ENCODE results near the gene GNG4. TPM values are rescaled to one million over a fixed set of nuclear protein-coding genes. Genes with fewer than 3 reads are reported as not detected.
"Not testable (repeated sequence)": the region's sequence is repeated elsewhere in the genome, so short reads cannot be mapped to it uniquely, and the experiment has no call there.

GNG4 gene
- total RNA-seq, 4 donors from 2014 or later: 0.42 to 6.3 (median 0.98) TPM; not detected in 1

DNA sequence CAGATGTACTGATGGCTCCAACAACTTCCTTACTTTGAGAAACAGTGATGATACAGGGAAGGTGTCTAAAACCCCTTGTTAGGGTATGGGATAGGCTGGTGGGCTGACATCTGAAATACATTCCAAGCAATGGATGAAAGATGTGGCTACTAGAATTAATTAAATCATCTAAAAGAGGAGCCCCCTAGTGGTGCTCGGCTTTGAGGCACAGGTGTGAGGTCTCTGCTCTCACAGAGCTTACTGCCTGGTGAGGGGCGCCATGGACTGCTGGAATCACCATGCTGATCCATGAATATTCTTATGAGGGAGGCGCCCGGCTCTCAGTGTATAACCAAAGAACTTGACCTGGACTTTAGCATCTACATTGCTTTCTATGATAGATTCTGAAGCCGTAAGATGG, 48.5 kb downstream of the GNG4 start:
- Histone ChIP-seq H3K27ac (no peak overlapping the region), H3K4me3 (no peak overlapping the region), H3K4me1 (no peaks in the 10 kb centered on the region), H3K27me3 (no peaks in the 10 kb centered on the region), H3K36me3 (no peaks in the 10 kb centered on the region), H3K9me3 (no peaks in the 10 kb centered on the region)
- 74 to 88% methylated on average over 5 of the region's 5 CpGs for WGBS, 2 donors
- DNase-seq (ENCODE audit: low spot score in 2 of 2): no peak
- TF ChIP-seq, protein P1, sequence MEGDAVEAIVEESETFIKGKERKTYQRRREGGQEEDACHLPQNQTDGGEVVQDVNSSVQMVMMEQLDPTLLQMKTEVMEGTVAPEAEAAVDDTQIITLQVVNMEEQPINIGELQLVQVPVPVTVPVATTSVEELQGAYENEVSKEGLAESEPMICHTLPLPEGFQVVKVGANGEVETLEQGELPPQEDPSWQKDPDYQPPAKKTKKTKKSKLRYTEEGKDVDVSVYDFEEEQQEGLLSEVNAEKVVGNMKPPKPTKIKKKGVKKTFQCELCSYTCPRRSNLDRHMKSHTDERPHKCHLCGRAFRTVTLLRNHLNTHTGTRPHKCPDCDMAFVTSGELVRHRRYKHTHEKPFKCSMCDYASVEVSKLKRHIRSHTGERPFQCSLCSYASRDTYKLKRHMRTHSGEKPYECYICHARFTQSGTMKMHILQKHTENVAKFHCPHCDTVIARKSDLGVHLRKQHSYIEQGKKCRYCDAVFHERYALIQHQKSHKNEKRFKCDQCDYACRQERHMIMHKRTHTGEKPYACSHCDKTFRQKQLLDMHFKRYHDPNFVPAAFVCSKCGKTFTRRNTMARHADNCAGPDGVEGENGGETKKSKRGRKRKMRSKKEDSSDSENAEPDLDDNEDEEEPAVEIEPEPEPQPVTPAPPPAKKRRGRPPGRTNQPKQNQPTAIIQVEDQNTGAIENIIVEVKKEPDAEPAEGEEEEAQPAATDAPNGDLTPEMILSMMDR (IDR thresholded peaks at IDR 0.05): peak in 1 of 5 experiments; percentile 17
- no peak for TF ChIP-seq EP300 (IDR thresholded peaks at IDR 0.05)
- TF ChIP-seq POLR2A (IDR thresholded peaks at IDR 0.05): no peak

GRCh38 chr1:235599536-235599935, 50.0 kb downstream of the GNG4 start:
- Histone ChIP-seq H3K36me3 (no peaks in the 10 kb centered on the region), H3K9me3 (no peaks in the 10 kb centered on the region), H3K27me3 (no peaks in the 10 kb centered on the region), H3K4me3 (no peak overlapping the region), H3K27ac (no peak overlapping the region), H3K4me1 (no peaks in the 10 kb centered on the region)
- TF ChIP-seq POLR2A (IDR thresholded peaks at IDR 0.05) (no peak), EP300 (IDR thresholded peaks at IDR 0.05) (no peak)
- TF ChIP-seq, protein P1 (IDR thresholded peaks at IDR 0.05): no peak
- 88 to 91% methylated on average over 5 of the region's 5 CpGs for WGBS, 2 donors
- DNase-seq (ENCODE audit: low spot score in 2 of 2): no peak

DNA sequence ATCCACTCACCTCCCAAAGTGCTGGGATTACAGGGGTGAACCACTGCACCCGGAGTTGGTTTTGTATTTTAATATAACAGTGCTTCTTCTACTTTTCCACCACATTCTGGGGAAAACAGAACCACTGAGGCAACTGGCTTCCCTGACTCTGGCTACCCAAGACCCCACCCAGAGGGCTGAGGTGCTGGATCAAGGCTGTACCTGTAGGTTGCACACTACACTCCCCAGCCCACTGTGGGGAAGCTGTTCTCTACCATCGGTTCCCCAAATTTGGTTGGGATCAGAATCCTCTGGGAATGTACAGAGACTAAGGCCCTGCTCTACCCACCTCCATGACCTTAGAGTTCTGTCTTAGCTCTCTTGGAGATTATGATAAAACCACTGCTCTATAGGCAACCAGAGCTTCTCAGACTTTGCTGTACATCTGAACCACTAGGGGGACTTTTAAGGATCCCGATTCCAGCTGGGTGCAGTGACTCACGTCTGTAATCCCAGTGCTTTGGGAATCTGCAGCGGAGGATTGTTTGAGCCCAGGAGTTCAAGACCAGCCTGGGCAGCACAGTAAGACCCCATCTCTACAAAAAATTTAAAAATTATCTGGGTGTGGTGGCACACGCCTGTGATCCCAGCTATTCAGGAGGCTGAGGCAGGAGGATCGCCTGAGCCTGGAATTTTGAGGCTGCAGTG, 51.6 kb downstream of the GNG4 start:
- WGBS, 2 donors: 72 to 76% methylated on average over 7 of the region's 7 CpGs
- Histone ChIP-seq H3K27me3 (no peaks in the 10 kb centered on the region), H3K4me1 (no peaks in the 10 kb centered on the region), H3K4me3 (no peak overlapping the region), H3K27ac (no peak overlapping the region), H3K9me3 (no peaks in the 10 kb centered on the region), H3K36me3 (no peaks in the 10 kb centered on the region)
- no peak for TF ChIP-seq POLR2A (IDR thresholded peaks at IDR 0.05)
- TF ChIP-seq EP300 (IDR thresholded peaks at IDR 0.05): no peak
- TF ChIP-seq, protein P1 (IDR thresholded peaks at IDR 0.05): no peak
- no peak for DNase-seq (ENCODE audit: low spot score in 2 of 2)

DNA sequence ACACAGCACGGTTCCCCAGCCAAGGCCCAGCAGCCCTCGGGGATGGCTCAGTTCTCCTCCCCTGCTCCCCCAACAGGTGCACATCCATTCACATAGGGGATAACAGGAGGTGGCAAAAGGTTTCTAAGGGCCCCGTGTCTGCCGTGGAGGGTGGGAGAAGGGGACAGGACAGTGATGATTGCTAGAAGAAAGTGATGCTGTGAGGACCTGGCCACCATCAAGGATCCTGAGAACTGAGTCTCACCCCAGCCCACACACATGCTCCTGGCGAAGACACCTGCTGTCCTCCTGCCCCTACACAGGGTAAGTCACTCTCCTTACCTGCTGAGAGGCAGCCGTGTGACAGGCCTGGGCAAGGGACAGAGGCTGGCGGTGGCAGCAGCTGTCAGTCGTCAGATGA, 54.5 kb downstream of the GNG4 start:
- H3K4me1 ChIP-seq: no peaks in the 10 kb centered on the region
- 83 to 94% methylated on average over 8 of the region's 8 CpGs for WGBS, 2 donors
- no peak overlapping the region for H3K4me3 ChIP-seq
- no peaks in the 10 kb centered on the region for H3K27me3 ChIP-seq
- H3K9me3 ChIP-seq: no peaks in the 10 kb centered on the region
- no peaks in the 10 kb centered on the region for H3K36me3 ChIP-seq
- no peak overlapping the region for H3K27ac ChIP-seq
- TF ChIP-seq POLR2A (IDR thresholded peaks at IDR 0.05): no peak
- no peak for TF ChIP-seq EP300 (IDR thresholded peaks at IDR 0.05)
- TF ChIP-seq, protein P1 (IDR thresholded peaks at IDR 0.05): no peak
- no peak for DNase-seq (ENCODE audit: low spot score in 2 of 2)

GRCh38 chr1:235594281-235594895, 55.2 kb downstream of the GNG4 start:
- H3K9me3 ChIP-seq; H3K4me1 ChIP-seq; H3K4me3 ChIP-seq; DNase-seq (ENCODE audit: low spot score in 2 of 2); H3K27me3 ChIP-seq; H3K27ac ChIP-seq; H3K36me3 ChIP-seq: not testable (repeated sequence)
- WGBS, 2 donors: 93 to 96% methylated on average over 20 of the region's 20 CpGs

Measured in tibial nerve (tissue), 4 donors.